HEK293T (cell line): Measurements from ENCODE around the gene IKBKE.

Source experiments
- CTBP1 ChIP-seq: fragments of 450-650 bp; IDR thresholded peaks from 2 replicates; pipeline ENCODE4 v1.6.1; 2016; ENCODE audit warnings: borderline replicate concordance
- ELF4 ChIP-seq: fragments of 450-650 bp; IDR thresholded peaks from 2 replicates; pipeline ENCODE4 v1.6.1; 2017; ENCODE audit warnings: antibody characterized with exemption
- FOXA1 ChIP-seq: fragments of 450-650 bp; IDR thresholded peaks from 2 replicates; pipeline ENCODE4 v1.6.1; 2016; ENCODE audit warnings: mild to moderate bottlenecking
- FOXK2 ChIP-seq: fragments of 450-650 bp; IDR thresholded peaks from 2 replicates; pipeline ENCODE4 v1.6.1; 2016; ENCODE audit warnings: mild to moderate bottlenecking
- FOXM1 ChIP-seq: fragments of 450-650 bp; IDR thresholded peaks from 2 replicates; pipeline ENCODE4 v1.6.1; 2017; ENCODE audit warnings: mild to moderate bottlenecking, borderline replicate concordance
- HDGF ChIP-seq: fragments of 450-650 bp; IDR thresholded peaks from 2 replicates; pipeline ENCODE4 v1.6.1; 2017; ENCODE audit warnings: antibody characterized with exemption, borderline replicate concordance
- SP1 ChIP-seq: fragments of 450-650 bp; IDR thresholded peaks from 2 replicates; pipeline ENCODE4 v1.6.1; 2017
- SUZ12 ChIP-seq: fragments of 450-650 bp; IDR thresholded peaks from 2 replicates; pipeline ENCODE4 v1.6.1; 2016; ENCODE audit warnings: mild to moderate bottlenecking
- TF ChIP-seq, protein P1 (sequence below): fragments of 450-650 bp; IDR thresholded peaks from 2 replicates; pipeline ENCODE4 v1.6.1; 2016

DNA sequence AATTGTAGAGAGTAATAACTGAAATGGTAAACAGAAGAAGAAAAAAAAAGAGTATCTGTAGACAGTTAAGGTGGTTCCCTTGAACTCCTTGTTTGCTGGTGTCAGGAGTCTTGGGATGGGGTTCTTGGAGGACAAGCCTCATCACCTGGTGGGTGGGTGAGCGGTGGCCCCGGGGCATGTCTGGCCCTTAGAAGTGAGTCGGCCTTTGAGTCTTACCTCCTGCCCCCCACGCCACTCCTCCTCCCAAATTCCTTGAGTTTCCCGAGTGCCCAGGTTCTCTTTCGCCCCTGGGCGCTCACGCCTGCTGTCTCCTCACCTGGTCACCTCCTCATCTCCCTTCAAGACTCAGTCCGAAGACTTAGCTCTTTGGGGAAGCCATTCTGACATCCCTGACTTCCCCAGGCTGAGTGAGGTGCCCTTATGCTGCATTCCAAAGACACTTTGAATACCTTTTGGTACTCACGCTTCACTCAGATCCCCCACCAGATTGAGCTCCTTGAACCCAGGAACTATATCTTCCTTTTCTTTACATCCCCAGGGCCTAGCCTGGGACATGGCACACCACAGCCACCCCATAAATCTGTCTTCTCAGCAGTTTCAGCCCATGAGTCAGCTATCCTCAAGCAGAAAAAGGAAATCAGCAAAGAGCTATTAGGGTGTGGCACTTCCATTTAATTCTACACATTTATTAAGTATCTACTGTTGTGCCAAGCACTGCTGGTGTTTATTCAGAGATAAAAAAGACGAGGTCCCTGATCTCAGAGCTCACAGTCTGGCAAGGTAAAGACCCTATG, 13.5 kb upstream of the IKBKE start:
- TF ChIP-seq FOXM1 (no peak), FOXA1 (no peak), SP1 (no peak), HDGF (no peak), CTBP1 (no peak), SUZ12 (no peak), ELF4 (no peak), FOXK2 (no peak)
- TF ChIP-seq, protein P1, sequence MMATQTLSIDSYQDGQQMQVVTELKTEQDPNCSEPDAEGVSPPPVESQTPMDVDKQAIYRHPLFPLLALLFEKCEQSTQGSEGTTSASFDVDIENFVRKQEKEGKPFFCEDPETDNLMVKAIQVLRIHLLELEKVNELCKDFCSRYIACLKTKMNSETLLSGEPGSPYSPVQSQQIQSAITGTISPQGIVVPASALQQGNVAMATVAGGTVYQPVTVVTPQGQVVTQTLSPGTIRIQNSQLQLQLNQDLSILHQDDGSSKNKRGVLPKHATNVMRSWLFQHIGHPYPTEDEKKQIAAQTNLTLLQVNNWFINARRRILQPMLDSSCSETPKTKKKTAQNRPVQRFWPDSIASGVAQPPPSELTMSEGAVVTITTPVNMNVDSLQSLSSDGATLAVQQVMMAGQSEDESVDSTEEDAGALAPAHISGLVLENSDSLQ = no peak
